HG03460 (cell line): ENCODE measurements around the gene MYO9B.
"Not testable (repeated sequence)": the region's sequence is repeated elsewhere in the genome, so short reads cannot be mapped to it uniquely, and the experiment has no call there.

Experiments used
- ATAC-seq: cut with Tn5 transposase; IDR thresholded peaks from one replicate; pipeline ENCODE4 v1.9.1; 2021; ENCODE audit not compliant: unreplicated experiment

Gene MYO9B

DNA sequence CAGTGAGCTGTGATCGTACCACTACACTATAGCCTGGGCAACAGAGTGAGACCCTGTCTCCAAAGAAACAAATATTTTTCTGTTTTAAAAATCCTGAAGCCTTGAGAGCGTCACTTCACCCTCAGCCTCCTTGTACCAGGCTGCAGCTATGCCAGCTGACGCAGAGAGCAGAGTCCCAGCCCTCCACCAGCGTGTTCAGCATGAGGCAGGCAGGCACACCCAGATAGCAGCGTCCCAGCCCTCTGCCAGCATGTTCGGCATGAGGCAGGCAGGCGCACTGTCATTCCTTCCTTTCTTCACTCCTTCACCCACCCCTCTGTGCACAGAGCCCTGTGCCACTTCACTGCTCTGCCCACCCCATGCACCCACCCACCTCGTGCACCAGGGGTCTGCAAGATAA lies 96.3 kb downstream of the MYO9B start:
- ATAC-seq = no peak

DNA sequence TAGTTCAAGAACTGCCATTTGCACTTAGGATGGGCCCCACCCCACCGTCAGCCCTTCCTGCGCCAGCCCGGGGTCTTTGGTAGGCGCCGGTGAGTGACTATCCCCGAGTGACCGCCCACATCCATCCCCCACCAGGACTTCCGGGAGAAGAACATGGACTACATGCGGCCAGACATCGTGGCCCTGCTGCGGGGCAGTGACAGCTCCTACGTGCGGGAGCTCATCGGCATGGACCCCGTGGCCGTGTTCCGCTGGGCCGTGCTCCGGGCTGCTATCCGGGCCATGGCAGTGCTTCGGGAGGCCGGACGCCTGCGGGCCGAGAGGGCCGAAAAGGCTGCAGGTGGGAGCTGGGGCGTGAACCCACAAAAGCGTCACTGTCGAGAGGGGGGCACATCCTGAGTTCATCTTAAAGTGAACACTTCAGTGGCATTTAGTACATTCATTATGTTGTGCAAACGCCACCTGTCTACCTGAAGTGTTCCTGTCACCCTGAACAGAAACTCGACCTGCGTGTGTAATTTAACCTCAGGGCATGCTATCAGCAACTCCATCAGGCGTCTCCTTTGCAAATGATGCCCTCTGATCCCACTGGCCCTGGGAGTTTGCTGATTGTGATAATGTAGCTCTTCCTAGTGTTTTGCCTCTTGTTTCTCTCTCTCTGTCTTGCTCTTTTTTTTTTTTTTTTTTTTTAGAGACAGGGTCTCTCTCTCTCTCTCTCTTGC lies 97.2 kb downstream of the MYO9B start:
- no peak for ATAC-seq

GRCh38 chr19:17178291-17178690 lies 102.7 kb downstream of the MYO9B start:
- no peak for ATAC-seq

DNA sequence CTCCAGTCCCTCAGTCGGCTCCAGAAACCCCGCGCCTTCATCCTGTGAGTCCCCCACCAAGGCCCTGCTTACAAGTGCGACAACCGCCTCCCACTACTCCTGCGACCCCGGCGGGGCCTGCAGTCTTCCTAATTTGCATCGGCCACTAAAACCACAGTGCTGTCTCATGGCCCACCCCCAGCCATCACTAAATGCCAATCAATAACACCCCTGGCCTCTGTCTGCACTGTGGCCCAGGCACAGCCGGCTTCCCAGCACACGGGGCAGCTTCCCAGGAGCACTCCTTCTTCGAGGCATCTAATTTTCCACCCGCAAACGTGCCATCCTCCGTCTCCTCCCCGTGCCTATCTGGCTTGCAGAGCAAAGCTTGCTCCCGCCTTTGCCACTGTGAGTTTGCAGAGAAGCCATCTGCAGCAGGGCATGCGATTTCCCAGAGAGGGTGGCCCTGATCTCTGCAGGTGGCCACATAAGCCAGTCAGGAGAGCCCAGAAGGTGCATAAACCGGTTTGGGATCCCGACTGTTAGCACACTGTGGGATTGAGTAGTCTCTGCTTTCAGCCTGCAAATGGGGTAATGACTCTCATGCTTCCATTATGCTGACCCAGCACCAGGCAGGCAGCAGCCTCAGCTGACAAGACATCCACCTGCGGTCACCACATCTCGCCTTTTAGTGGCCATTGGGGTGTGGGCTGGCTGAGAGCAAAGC lies 105.6 kb downstream of the MYO9B start:
- ATAC-seq = no peak

- no peak for ATAC-seq
Observed at GRCh38 chr19:17183271-17183761, 107.7 kb downstream of the MYO9B start.

DNA sequence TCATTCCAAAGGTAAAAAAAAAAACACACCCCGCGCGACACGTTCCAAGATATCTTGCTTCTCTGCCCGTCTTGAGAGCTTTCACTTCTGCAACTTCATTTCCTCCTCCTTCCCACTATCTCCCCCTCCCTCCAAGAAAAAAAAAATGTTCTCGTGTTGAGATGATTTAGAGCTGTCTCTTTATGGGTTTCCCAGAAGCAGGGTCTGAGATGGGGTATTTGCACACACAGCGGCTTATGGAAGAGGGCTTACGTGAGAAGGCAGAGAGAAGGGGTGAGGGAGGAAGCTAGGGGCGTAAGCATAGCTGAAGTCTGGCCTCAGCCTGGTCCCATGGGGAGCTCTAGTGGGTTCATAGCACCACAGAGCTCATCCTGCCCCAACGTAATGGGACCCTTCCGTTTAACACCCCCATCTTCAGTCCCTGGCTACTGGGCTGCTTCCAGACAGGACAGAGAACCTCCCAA lies 108.3 kb downstream of the MYO9B start:
- ATAC-seq = peak; percentile 57

DNA sequence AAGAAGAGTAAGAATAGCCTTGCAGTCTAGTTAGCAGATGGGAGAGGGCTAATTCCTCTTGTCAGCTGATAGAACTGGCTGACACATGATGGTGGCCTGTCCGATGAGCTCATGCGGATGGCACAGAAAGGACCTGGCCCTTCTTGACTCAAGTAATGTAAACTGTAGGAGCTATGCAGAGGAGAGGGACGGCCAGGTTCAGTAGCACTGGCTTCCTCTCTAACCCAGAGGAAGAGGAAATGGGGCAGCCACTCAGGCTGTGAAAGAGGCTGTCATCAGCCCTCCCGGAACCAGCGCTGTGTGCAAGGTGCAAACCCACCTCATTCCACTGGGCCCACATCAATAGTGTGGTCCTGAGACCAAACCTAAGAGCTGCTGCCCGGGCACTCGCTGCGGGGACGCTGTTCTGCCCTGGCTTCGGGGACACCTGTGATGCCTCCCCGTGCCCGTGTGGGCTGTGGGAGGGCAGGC lies 108.8 kb downstream of the MYO9B start:
- peak; percentile 37 for ATAC-seq

DNA sequence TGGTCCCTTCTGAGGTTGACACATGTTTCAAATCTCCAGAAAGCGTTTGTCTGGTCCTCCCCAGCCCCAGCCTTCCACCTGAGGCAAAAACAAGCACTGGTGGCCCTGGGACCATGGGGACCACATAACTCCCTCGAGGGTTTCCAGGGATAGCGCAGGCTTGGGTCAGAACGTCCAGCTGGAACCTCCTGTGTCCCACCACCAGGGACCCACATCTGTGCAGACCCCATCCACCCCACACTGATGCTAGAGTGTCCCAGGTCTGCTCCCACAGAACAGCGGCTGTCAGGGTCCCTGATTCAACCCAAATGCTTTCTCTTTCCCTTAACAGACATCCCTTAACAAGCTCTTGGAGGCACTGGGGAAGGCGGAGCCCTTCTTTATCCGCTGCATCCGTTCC lies 110.0 kb downstream of the MYO9B start:
- no peak for ATAC-seq

DNA sequence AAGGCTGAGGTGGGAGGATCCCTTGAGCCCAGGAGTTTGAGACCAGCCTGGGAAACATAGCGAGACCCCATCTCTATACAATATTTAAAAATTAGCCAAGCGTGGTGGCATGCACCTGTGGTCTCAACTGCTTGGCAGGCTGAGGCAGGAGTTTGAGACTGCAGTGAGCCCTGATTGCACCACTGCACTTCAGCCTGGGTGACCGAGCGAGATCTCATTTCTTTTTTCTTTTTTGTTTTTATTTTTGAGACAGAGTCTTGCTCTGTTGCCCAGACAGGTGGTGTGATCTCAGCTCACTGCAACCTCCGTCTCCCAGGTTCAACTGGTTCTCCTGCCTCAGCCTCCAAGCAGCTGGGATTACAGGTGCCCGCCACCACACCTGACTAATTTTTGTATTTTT lies 116.2 kb downstream of the MYO9B start:
- not testable (repeated sequence) for ATAC-seq

GRCh38 chr19:17192751-17193150 lies 117.2 kb downstream of the MYO9B start:
- ATAC-seq = no peak

- no peak for ATAC-seq
Observed at GRCh38 chr19:17194608-17195007, 119.0 kb downstream of the MYO9B start.

- ATAC-seq = no peak
Observed at GRCh38 chr19:17195106-17195505, 119.5 kb downstream of the MYO9B start.

GRCh38 chr19:17196610-17197009 lies 121.0 kb downstream of the MYO9B start:
- no peak for ATAC-seq

DNA sequence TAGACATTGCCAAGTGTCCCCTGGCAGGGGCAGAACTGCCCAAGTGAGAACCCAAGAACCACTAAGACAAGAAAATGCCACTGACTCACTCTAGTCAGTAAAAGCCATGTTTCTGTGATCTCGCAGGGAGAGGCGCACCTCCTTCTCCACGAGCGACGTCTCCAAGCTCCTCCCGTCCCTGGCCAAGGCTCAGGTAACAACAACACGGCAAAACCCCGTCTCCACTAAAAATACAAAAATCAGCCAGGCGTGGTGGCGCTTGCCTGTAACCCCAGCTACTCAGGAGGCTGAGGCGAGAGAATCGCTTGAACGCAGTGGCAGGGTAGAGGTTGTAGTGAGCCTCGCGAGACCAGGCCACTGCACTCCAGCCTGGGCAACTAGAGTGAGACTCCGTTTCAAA lies 122.1 kb downstream of the MYO9B start:
- no peak for ATAC-seq

DNA sequence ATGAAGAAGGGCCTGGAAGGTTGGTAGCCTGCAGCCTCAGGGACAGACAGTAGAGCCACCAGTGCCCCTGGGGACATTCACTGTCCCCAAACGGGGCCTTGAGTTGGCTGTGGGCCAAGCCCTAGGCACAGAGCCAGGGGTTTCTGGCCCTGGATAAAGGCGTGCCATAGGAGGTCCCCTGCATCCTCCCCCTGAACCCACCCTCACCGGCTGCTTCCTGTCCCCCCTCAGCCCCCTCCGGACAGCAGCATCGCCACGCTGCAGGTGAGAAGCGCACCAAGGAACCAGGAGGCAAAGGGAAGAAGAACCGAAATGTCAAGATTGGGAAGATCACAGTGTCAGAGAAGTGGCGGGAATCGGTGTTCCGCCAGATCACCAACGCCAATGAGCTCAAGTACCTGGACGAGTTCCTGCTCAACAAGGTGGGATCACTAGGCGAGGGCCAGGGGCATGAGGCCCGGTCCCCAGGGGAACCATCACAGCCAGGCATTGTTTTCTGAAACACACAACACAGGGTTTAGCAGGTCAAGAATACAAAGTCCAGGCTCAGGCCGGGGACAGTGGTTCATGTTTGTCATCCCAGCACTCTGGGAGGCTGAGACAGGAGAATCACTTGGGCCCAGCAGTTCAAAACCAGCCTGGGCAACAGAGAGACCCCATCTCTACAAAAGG lies 125.0 kb downstream of the MYO9B start:
- ATAC-seq = no peak

DNA sequence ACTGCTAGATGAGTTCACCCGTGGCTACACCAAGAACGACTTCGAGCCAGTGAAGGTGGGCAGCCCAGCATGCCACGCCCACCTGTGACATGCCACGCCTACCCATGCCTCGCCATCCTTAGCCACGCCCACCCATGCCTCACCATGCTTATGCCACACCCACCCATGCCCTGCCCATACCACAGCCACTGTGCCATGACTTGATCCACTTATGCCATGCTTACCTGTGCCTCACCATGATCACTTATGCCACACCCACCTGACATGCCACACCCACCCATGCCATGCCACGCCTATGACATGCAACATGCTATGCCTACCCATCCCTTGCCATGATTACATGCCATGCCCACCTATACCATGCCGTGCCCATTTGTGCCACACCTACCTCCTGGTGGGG lies 126.7 kb downstream of the MYO9B start:
- ATAC-seq = no peak

GRCh38 chr19:17202713-17203112 lies 127.1 kb downstream of the MYO9B start:
- no peak for ATAC-seq

DNA sequence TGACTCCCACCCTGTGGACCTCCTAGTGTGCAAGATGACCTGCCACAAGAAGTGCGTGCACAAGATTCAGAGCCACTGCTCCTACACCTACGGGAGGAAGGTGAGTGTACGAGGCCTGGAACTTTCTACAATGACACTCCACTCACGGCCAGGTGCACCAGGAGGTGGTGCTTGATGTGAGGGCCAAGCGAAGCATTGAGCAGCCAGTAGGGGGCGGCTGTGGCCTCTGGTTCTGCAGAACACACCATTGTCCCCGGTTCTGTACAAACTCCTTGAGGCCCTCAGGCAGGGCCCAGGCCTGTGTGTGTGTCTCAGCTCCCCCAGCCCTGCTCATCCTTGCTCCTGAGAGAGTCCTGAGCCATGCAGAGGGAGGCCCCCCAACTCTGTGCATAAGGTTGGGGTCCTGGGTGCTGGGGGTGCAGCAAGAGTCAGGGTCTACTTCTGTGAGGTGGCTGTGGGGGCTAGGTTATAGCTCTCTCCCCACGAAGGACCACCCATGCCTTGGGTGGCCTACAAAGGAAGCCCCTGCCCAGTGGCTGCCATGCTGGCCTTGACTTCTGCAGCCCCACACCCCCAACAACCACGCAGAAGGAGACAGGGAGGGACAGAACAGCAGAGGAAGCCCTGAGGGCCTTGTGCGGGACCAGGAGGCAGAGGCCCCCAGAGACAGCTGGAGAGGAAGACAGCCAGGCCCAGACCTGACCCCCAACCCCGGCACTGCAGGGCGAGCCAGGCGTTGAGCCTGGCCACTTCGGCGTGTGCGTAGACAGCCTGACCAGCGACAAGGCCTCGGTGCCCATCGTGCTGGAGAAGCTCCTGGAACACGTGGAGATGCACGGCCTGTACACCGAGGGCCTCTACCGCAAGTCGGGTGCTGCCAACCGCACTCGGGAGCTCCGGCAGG lies 129.9 kb downstream of the MYO9B start:
- ATAC-seq = no peak

GRCh38 chr19:17206736-17207581 lies 131.4 kb downstream of the MYO9B start:
- ATAC-seq = no peak
